ENCODE data around the gene DNAJC19.

The DNAJC19 gene

GRCh38 chr3:180961087-180961486, 28.4 kb downstream of the DNAJC19 start:
- Histone ChIP-seq H3K27me3 (ENCODE audit: control insufficient read depth in 1 of 2, insufficient read depth in 2 of 2, low read length in 2 of 2) (no peaks in the 10 kb centered on the region), H3K36me3 (ENCODE audit: insufficient read depth, low read length) (peaks cover 55% of the 10 kb centered on the region), H3K27ac (ENCODE audit: low read depth, low read length) (no peak overlapping the region), H3K9me3 (ENCODE audit: low read length) (no peaks in the 10 kb centered on the region), H3K9ac (ENCODE audit: low read length) (no peak overlapping the region), H3K4me3 (ENCODE audit: low read depth in 1 of 2, low read length in 2 of 2) (no peak overlapping the region), H3K4me1 (ENCODE audit: insufficient read depth, low read length) (no peaks in the 10 kb centered on the region)

DNA sequence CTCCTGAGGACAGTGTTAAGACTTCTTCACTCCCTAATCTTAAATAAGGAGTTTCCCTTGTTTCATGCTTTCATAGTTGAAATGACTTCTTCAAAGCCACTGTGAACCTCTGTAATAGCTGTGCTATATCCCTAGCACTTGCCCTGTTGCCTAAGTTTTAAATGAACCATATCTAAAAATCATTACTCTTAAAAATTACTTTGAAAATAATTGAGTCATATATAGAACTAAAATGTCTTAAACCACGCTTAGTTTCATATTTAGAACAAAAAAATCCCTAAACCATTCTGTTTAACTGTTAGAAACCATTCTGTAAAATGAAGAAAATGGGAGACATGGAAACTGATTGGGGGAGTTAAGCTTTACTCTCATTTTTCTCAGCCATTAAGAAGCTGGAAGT, 29.8 kb downstream of the DNAJC19 start:
- Histone ChIP-seq H3K9ac (ENCODE audit: low read length) (no peak overlapping the region), H3K4me1 (ENCODE audit: insufficient read depth, low read length) (no peaks in the 10 kb centered on the region), H3K27me3 (ENCODE audit: control insufficient read depth in 1 of 2, insufficient read depth in 2 of 2, low read length in 2 of 2) (no peaks in the 10 kb centered on the region), H3K9me3 (ENCODE audit: low read length) (no peaks in the 10 kb centered on the region), H3K27ac (ENCODE audit: low read depth, low read length) (no peak overlapping the region), H3K36me3 (ENCODE audit: insufficient read depth, low read length) (peaks cover 53% of the 10 kb centered on the region), H3K4me3 (ENCODE audit: low read depth in 1 of 2, low read length in 2 of 2) (no peak overlapping the region)

- Histone ChIP-seq H3K36me3 (ENCODE audit: insufficient read depth, low read length) (peaks cover 31% of the 10 kb centered on the region), H3K27ac (ENCODE audit: low read depth, low read length) (no peak overlapping the region)
Measured at GRCh38 chr3:180947761-180948390, 41.7 kb downstream of the DNAJC19 start.

GRCh38 chr3:180940826-180941225, 48.7 kb downstream of the DNAJC19 start:
- no peak overlapping the region for H3K4me3 ChIP-seq (ENCODE audit: low read depth in 1 of 2, low read length in 2 of 2)
- no peaks in the 10 kb centered on the region for H3K27me3 ChIP-seq (ENCODE audit: control insufficient read depth in 1 of 2, insufficient read depth in 2 of 2, low read length in 2 of 2)
- H3K27ac ChIP-seq (ENCODE audit: low read depth, low read length) = no peak overlapping the region
- H3K36me3 ChIP-seq (ENCODE audit: insufficient read depth, low read length) = peaks cover 12% of the 10 kb centered on the region
- H3K9ac ChIP-seq (ENCODE audit: low read length) = no peak overlapping the region
- H3K9me3 ChIP-seq (ENCODE audit: low read length) = no peaks in the 10 kb centered on the region
- H3K4me1 ChIP-seq (ENCODE audit: insufficient read depth, low read length) = no peaks in the 10 kb centered on the region

More at GRCh38 chr3:180947761-180948390, 41.7 kb downstream of the DNAJC19 start:
- Histone ChIP-seq H3K9ac (ENCODE audit: low read length) (no peak overlapping the region), H3K27me3 (ENCODE audit: control insufficient read depth in 1 of 2, insufficient read depth in 2 of 2, low read length in 2 of 2) (no peaks in the 10 kb centered on the region), H3K9me3 (ENCODE audit: low read length) (no peaks in the 10 kb centered on the region), H3K4me3 (ENCODE audit: low read depth in 1 of 2, low read length in 2 of 2) (no peak overlapping the region), H3K4me1 (ENCODE audit: insufficient read depth, low read length) (no peaks in the 10 kb centered on the region)

GRCh38 chr3:180934638-180935037, 54.9 kb downstream of the DNAJC19 start:
- Histone ChIP-seq H3K9ac (ENCODE audit: low read length) (no peak overlapping the region), H3K27ac (ENCODE audit: low read depth, low read length) (no peak overlapping the region), H3K9me3 (ENCODE audit: low read length) (no peaks in the 10 kb centered on the region), H3K36me3 (ENCODE audit: insufficient read depth, low read length) (peaks cover 18% of the 10 kb centered on the region), H3K4me3 (ENCODE audit: low read depth in 1 of 2, low read length in 2 of 2) (no peak overlapping the region), H3K27me3 (ENCODE audit: control insufficient read depth in 1 of 2, insufficient read depth in 2 of 2, low read length in 2 of 2) (no peaks in the 10 kb centered on the region), H3K4me1 (ENCODE audit: insufficient read depth, low read length) (peaks cover 5% of the 10 kb centered on the region)
